H1 (cell line): ENCODE measurements around the gene FGF12. TPM values are rescaled to one million over a fixed set of nuclear protein-coding genes. Genes with fewer than 3 reads are reported as not detected.

Source experiments
- polyA plus RNA-seq, 7 experiments: library from polyadenylated mRNA; depleted of rRNA in 3 of 7; stranded (reverse) in 5 of 7; unstranded in 2 of 7; fragments of >200 nt in 5 of 7; fragments of 200-250 nt in 2 of 7; gene quantifications; 1 replicate in 5 of 7; 2 replicates in 1 of 7; 4 replicates in 1 of 7; pipeline versions ENCODE4 v1.2.1 to v1.2.3, GENCODE V29; 2011 to 2013; ENCODE audit warnings: missing spikeins in 2 of 7, mixed read lengths in 2 of 7
- total RNA-seq: library from RNA; stranded (reverse); fragmentation: NEBNext Ultra II Directional; extraction: Animal tissue kit (Norgen Biotek cat#: 25700); gene quantifications from 2 replicates; pipeline ENCODE4 v1.2.1, GENCODE V29; 2021
- TF ChIP-seq, protein P1 (sequence below): IDR thresholded peaks from 2 replicates; pipeline ENCODE4 v1.6.1; 2012; ENCODE audit warnings: low read length, inconsistent platforms

FGF12 gene
- total and polyA plus RNA-seq, 2 of the 8 experiments (the other 6 are each of a cell fraction or from before 2014, with no cell fraction given) = 4.1 to 16.6 TPM

GRCh38 chr3:192434186-192434585 is 293.2 kb downstream of the FGF12 start (continued):
- TF ChIP-seq, protein P1, sequence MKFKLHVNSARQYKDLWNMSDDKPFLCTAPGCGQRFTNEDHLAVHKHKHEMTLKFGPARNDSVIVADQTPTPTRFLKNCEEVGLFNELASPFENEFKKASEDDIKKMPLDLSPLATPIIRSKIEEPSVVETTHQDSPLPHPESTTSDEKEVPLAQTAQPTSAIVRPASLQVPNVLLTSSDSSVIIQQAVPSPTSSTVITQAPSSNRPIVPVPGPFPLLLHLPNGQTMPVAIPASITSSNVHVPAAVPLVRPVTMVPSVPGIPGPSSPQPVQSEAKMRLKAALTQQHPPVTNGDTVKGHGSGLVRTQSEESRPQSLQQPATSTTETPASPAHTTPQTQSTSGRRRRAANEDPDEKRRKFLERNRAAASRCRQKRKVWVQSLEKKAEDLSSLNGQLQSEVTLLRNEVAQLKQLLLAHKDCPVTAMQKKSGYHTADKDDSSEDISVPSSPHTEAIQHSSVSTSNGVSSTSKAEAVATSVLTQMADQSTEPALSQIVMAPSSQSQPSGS = no peak
